ENCODE data around the gene CD99.

The CD99 gene, protein sequence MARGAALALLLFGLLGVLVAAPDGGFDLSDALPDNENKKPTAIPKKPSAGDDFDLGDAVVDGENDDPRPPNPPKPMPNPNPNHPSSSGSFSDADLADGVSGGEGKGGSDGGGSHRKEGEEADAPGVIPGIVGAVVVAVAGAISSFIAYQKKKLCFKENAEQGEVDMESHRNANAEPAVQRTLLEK
- 98.2 to 195 (median 163) reads per million in 9 experiments for total RNA-seq

DNA sequence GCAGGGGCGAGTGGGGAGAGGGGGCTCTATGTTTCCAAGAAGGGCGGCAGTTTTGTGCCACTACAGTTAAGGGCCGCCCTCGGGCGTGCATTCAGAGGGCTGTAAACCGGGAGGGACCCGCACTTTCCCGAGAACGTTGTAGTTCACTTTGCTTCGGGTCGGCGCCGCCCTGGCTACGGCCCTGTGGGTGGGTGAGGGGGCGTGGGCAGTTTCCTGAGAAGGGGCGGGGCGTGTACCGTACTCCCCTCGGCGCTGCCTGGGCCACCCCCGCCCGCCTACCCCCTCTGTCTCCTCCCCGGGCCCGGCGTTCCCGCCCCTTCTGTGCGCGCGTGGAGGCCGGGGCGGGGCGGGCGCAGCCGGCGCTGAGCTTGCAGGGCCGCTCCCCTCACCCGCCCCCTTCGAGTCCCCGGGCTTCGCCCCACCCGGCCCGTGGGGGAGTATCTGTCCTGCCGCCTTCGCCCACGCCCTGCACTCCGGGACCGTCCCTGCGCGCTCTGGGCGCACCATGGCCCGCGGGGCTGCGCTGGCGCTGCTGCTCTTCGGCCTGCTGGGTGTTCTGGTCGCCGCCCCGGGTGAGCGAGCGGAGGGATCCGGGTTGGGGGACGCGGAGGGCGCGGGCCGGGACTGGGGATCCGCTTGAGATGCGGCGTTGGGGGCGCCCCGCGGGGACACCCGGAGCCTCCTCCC, at the start of gene CD99:
CD99 (plus strand) TSS at position 440 of the 687 bp plus-strand sequence; CDS start at position 506, 66 bp downstream.
- Mint-ChIP-seq H3K27me3 (no peaks in the 10 kb centered on the region), H3K36me3 (ENCODE audit: insufficient read depth) (peaks cover 33% of the 10 kb centered on the region), H3K9me3 (no peaks in the 10 kb centered on the region), H3K4me1 (ENCODE audit: low read depth in 2 of 2) (peaks cover 41 to 49% of the 10 kb centered on the region in 2 donors), H3K4me3 (peak within 1 kb of the TSS; percentile 98 to 99), H3K27ac (peak within 1 kb of the TSS; percentile 92 to 96)
- DNase-seq (peak; percentile 87 to 90 (median 90)), ATAC-seq (replicated peaks) (peak; percentile 87)

DNA sequence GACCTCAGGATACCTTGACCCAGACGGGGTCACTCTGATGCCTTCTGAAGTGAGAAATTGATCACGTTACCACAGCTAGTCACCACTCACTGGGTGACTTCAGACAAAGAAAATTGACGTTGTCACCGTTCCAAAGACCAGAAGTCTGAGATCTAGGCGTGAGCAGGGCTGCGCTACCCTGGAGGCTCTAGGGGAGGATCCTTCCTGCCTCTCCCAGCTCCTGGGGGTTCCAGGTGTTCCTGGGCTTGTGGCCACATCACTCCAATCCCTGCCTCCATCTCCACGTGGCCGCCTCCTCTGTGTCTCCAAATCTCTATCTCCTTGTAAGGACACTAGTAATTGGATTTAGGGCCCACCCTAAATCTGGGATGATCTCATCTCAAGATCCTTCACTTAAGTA, 48.9 kb upstream of the CD99 start:
- Mint-ChIP-seq H3K36me3 (ENCODE audit: insufficient read depth) (peaks cover 4% of the 10 kb centered on the region), H3K4me3 (no peak overlapping the region), H3K4me1 (ENCODE audit: low read depth in 2 of 2) (peaks cover 5 to 6% of the 10 kb centered on the region in 2 donors), H3K27ac (no peak overlapping the region), H3K27me3 (no peaks in the 10 kb centered on the region), H3K9me3 (no peaks in the 10 kb centered on the region)
- ATAC-seq (replicated peaks) (no peak), DNase-seq (no peak)

DNA sequence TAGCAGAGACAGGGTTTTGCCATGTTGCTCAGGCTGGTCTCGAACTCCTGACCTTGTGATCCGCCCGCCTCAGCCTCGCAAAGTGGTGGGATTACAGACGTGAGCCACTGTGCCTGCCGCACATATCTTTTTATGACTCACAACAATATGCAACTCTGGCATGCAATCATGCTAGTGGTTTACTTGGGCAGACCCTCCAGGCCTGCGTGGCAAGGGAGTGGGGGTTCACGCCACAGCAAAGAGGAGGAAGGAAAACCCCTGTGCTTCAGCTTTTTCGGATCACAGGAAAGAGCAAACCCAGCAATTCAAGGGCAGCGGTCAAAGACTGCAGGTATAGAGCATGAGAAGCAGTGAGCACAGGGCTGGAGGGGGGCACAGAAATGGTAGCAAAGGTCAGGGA, 48.3 kb upstream of the CD99 start:
- no peak for ATAC-seq (replicated peaks)
- H3K36me3 Mint-ChIP-seq (ENCODE audit: insufficient read depth): peaks cover 4% of the 10 kb centered on the region
- H3K27me3 Mint-ChIP-seq: no peaks in the 10 kb centered on the region
- DNase-seq: no peak
- peaks cover 5 to 6% of the 10 kb centered on the region in 2 donors for H3K4me1 Mint-ChIP-seq (ENCODE audit: low read depth in 2 of 2)
- H3K4me3 Mint-ChIP-seq: no peak overlapping the region
- peak overlapping the region in 1 of 2 donors; percentile 2 for H3K27ac Mint-ChIP-seq
- no peaks in the 10 kb centered on the region for H3K9me3 Mint-ChIP-seq

DNA sequence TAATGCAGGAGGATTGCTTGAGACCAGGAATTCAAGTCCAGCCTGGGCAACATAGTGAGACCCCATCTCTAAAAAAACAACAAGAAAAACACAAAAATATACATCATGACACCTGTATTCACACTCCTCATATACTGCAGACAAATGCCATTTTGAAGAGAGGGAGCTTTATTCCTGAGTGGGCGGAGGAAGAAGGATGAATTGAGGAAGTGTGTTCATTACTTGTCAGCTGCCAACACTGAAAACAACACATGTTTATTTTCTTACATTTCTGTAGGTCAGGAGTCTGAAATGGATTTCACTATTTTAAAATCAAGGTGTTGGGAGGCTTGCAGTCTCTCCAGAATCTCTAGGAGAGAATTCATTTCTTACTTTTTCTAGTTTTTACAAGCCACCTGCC, 47.2 kb upstream of the CD99 start:
- ATAC-seq (replicated peaks): no peak
- H3K27me3 Mint-ChIP-seq: no peaks in the 10 kb centered on the region
- DNase-seq: no peak
- no peak overlapping the region for H3K4me3 Mint-ChIP-seq
- peaks cover 7% of the 10 kb centered on the region for H3K36me3 Mint-ChIP-seq (ENCODE audit: insufficient read depth)
- no peaks in the 10 kb centered on the region for H3K9me3 Mint-ChIP-seq
- H3K4me1 Mint-ChIP-seq (ENCODE audit: low read depth in 2 of 2): peaks cover 0 to 5% of the 10 kb centered on the region in 2 donors
- no peak overlapping the region for H3K27ac Mint-ChIP-seq

DNA sequence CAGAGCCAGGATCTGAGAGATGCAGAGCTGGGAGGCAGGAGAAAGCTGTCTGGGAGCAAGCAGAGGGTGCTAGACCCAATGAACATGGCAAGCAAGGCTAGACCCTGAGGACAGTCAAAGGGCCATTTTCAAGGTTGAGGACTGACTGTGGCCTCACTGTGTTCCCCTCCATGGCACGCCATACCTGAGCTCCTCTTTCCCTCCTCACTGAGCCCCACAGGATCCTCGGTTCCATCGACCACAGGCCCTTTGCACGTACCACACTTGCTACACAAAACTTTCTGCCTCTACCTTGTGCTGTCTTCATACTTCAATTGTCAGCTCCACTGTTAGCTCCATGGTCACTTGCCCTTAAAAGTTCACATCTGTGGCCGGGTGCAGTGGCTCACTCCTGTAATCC, 45.5 kb upstream of the CD99 start:
- no peaks in the 10 kb centered on the region for H3K9me3 Mint-ChIP-seq
- H3K27me3 Mint-ChIP-seq: no peaks in the 10 kb centered on the region
- ATAC-seq (replicated peaks) (no peak), DNase-seq (no peak)
- no peak overlapping the region for H3K4me3 Mint-ChIP-seq
- H3K36me3 Mint-ChIP-seq (ENCODE audit: insufficient read depth): peaks cover 7% of the 10 kb centered on the region
- peaks cover 2 to 5% of the 10 kb centered on the region in 2 donors for H3K4me1 Mint-ChIP-seq (ENCODE audit: low read depth in 2 of 2)
- no peak overlapping the region for H3K27ac Mint-ChIP-seq

DNA sequence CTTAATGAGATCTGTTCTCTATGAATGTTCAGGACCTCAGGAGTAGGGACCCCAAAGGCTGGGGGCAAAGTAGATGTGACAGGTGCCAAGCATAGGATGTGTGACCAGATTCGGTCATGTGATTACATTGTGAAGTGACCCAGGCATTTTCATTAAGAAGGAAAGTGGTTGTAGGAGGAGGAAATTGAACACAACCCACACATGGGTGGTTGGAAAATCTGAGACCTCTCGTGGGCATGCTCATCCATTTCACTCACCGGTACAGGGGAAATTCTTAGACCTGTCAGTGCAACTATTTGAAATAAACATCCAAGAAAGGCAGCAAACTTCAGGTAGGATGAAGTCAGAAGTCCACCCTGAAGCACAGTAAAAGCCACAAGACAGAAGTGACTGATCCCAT, 43.5 kb upstream of the CD99 start:
- Mint-ChIP-seq H3K9me3 (no peaks in the 10 kb centered on the region), H3K4me1 (ENCODE audit: low read depth in 2 of 2) (peaks cover 2 to 5% of the 10 kb centered on the region in 2 donors), H3K27me3 (no peaks in the 10 kb centered on the region), H3K27ac (peak overlapping the region in 1 of 2 donors; percentile 23), H3K4me3 (no peak overlapping the region), H3K36me3 (ENCODE audit: insufficient read depth) (peaks cover 2% of the 10 kb centered on the region)
- no peak for ATAC-seq (replicated peaks)
- DNase-seq: no peak

DNA sequence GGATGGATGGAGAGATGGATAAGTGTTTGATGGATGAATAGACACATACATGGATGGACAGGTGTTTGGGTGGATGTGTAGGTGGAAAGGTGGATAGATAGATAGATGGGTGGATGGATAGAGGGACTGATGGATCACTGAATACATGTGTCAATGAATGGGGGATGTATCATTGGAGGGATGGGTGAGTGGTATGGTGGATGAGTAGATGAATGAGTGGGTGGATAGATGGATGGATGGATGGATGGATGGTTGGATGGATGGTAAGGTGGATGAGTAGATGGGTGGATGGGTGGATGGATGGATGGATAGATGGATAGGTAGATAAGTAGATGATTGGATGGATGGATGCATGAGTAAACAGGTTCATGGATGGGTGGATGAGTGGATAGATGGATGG, 41.1 kb upstream of the CD99 start:
- DNase-seq (no peak), ATAC-seq (replicated peaks) (no peak)
- Mint-ChIP-seq H3K9me3 (no peaks in the 10 kb centered on the region), H3K4me1 (ENCODE audit: low read depth in 2 of 2) (peaks cover 0 to 2% of the 10 kb centered on the region in 2 donors), H3K36me3 (ENCODE audit: insufficient read depth) (peaks cover 2% of the 10 kb centered on the region), H3K27me3 (no peaks in the 10 kb centered on the region), H3K4me3 (no peak overlapping the region), H3K27ac (no peak overlapping the region)

DNA sequence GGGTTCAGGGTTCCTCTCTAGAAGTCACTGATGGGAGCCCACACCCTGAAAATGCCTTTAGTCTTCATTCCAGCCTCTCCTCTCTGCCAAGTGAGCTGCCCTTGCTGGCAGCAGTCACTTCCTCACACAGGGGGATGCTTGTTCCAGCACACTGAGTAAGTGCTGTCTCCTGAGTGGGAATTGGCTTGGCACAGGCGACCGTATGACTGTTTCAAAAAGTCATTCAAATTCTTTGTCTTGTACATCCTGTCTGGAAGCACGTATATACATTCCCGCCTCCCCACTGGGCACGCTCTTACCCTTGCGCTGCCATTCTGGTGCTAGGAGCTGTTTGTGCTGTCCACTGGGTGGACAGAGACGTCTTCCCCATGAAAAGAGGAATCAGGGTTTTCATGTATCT, 40.2 kb upstream of the CD99 start:
- peaks cover 2% of the 10 kb centered on the region for H3K36me3 Mint-ChIP-seq (ENCODE audit: insufficient read depth)
- H3K27me3 Mint-ChIP-seq: no peaks in the 10 kb centered on the region
- no peak overlapping the region for H3K4me3 Mint-ChIP-seq
- H3K4me1 Mint-ChIP-seq (ENCODE audit: low read depth in 2 of 2): peaks cover 0 to 2% of the 10 kb centered on the region in 2 donors
- H3K9me3 Mint-ChIP-seq: no peaks in the 10 kb centered on the region
- ATAC-seq (replicated peaks) (no peak), DNase-seq (no peak)
- no peak overlapping the region for H3K27ac Mint-ChIP-seq

DNA sequence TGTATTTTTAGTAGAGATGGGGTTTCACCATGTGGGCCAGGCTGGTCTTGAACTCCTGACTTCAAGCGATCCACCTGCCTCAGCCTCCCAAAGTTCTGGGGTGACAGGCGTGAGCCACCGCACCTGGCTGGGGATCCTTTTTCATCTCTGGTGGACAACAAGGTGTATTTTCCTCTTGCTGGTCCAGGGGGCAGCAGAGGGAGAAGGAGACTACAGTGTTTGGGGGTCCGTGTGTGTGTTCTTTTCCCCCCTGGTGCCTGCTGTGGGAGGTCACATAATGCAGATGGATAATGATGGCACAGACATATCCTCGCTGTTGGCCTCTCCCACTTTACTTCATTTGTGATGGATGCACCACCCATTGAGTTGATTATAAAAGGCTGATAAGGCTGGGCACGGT, 39.0 kb upstream of the CD99 start:
- H3K27ac Mint-ChIP-seq: no peak overlapping the region
- H3K4me1 Mint-ChIP-seq (ENCODE audit: low read depth in 2 of 2): peaks cover 0 to 2% of the 10 kb centered on the region in 2 donors
- no peaks in the 10 kb centered on the region for H3K9me3 Mint-ChIP-seq
- DNase-seq: no peak
- H3K27me3 Mint-ChIP-seq: no peaks in the 10 kb centered on the region
- H3K4me3 Mint-ChIP-seq: no peak overlapping the region
- H3K36me3 Mint-ChIP-seq (ENCODE audit: insufficient read depth): peaks cover 2% of the 10 kb centered on the region
- no peak for ATAC-seq (replicated peaks)

DNA sequence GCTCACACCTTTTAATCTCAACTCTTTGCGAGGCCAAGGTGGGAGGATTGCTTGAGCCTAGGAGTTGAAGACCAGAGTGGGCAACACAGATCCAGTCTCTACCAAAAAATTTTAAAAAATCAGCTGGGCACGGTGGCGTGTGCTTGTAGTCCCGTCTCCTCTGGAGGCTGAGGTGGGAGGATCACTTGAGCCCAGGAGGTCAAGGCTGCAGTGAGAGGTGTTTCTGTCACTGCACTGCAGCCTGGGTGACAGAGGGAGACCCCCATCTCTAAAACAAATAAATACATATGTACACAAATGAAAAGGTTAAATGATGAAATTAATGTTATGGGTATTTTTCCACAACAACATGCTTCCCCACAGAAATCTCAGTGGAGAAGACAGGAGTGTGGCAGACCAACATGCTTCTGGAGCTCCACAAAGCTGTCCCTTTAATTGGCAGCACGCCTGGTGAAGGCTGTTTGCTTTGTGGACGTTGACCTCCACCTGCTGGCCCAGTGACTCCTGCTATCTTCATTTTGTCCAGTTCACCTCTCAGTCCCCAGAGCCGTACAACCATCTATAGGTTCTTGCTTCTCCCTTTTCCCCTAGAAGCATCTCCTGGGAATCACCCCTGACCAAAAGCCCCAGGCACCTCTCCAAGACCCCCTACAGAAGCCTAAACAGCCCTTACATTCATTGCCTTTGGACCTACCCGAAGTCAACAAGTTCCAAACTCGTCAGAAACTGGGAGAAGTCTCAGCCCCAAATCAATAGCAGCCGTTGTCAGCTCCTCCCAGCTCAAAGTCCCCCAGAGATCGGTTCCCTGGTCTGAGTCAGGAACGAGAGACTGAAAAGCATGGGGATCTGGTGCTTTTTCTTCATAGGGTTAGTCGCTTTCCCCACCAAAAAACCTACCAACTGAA, 36.4 kb upstream of the CD99 start:
- H3K4me1 Mint-ChIP-seq (ENCODE audit: low read depth in 2 of 2): peaks cover 0 to 2% of the 10 kb centered on the region in 2 donors
- no peaks in the 10 kb centered on the region for H3K9me3 Mint-ChIP-seq
- no peaks in the 10 kb centered on the region for H3K27me3 Mint-ChIP-seq
- no peaks in the 10 kb centered on the region for H3K36me3 Mint-ChIP-seq (ENCODE audit: insufficient read depth)
- H3K27ac Mint-ChIP-seq: no peak overlapping the region
- ATAC-seq (replicated peaks): no peak
- no peak for DNase-seq
- H3K4me3 Mint-ChIP-seq: no peak overlapping the region

DNA sequence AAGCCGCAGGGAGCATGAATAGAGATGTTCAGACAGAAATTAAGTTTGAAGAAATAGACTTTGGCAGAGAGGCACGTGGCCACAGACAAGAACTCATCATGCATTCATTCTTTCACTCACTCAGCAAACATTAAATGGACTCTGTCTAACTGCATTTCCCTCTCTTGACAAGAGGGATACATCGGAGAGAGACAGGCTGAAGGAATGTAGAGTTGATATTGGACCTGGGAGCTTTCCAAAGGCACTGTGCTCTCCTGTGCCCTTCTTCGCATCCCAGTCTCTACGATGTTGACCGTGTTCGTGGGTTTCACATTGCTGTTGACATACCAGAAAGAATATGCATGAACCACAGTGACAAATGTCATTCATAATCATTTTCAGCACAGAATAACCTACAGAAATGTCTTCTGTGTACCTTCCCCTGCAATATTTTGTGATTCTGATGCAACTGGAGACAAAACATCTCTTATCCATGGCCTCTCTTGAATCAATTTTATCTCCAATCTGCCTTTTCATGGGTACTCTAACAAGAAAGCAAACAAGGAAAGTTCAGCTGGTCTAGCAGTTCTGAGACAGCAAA, 34.7 kb upstream of the CD99 start:
- DNase-seq: no peak
- H3K27ac Mint-ChIP-seq: no peak overlapping the region
- H3K36me3 Mint-ChIP-seq (ENCODE audit: insufficient read depth): no peaks in the 10 kb centered on the region
- no peaks in the 10 kb centered on the region for H3K27me3 Mint-ChIP-seq
- no peak for ATAC-seq (replicated peaks)
- no peaks in the 10 kb centered on the region for H3K4me1 Mint-ChIP-seq (ENCODE audit: low read depth in 2 of 2)
- no peak overlapping the region for H3K4me3 Mint-ChIP-seq
- no peaks in the 10 kb centered on the region for H3K9me3 Mint-ChIP-seq

DNA sequence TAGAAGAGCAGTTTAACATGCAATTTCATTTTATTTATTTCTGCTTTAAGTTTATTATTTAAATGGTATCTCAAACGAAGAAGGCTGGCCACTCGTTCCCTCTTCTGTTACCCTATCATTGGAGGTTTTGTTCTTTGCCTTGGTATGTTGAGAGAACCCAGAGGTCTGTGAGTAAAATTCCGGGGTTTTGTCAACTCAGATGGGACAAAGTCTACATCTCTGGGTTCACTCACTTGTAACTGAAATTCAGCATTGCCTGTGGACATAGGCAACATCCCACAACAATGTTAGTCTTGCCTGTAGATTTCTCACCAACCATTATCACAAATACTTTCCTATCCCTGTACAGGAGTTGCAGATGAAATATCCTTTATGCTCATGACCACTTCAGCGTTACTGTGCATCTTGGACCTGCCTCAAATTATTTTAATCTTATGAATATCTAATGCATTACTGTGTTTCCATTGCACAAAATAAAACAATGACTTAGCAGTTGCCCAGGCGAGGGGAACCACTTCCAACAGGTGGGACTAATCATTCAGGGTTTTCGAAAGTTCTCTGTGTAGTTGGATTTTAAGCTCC, 33.5 kb upstream of the CD99 start:
- Mint-ChIP-seq H3K36me3 (ENCODE audit: insufficient read depth) (peaks cover 3% of the 10 kb centered on the region), H3K27ac (peak overlapping the region in 1 of 2 donors; percentile 75), H3K27me3 (no peaks in the 10 kb centered on the region), H3K4me3 (no peak overlapping the region), H3K4me1 (ENCODE audit: low read depth in 2 of 2) (no peaks in the 10 kb centered on the region), H3K9me3 (no peaks in the 10 kb centered on the region)
- no peak for DNase-seq
- ATAC-seq (replicated peaks): no peak

Measured in effector memory CD8-positive, alpha-beta T cell (primary cell).